Tibial nerve (tissue), 4 donors: ENCODE measurements around the gene POLR3F. TPM values are rescaled to one million over a fixed set of nuclear protein-coding genes. Genes with fewer than 3 reads are reported as not detected.

Source experiments
- DNase-seq, 2 donors: peaks; one replicate each; pipeline ENCODE4 v3.0.0-alpha.2; 2019; ENCODE audit warnings: low spot score in 2 of 2
- H3K27ac ChIP-seq, 4 donors: fragments of 200-600 bp; sonication (generic) in 3 of 4; one replicate each; pipeline ENCODE4 v1.5.1; 2017 to 2019; ENCODE audit warnings: mild to moderate bottlenecking in 1 of 4
- H3K27me3 ChIP-seq, 2 donors: fragments of 200-600 bp; sonication (generic) in 1 of 2; one replicate each; pipeline versions ENCODE4 v1.5.1 to v1.6.0; 2017 to 2019
- H3K36me3 ChIP-seq, 3 donors: fragments of 200-600 bp; sonication (generic); one replicate each; pipeline ENCODE4 v1.5.1; 2018 to 2019
- H3K4me1 ChIP-seq, 4 donors: fragments of 200-600 bp; sonication (generic) in 3 of 4; one replicate each; pipeline ENCODE4 v1.5.1; 2017 to 2019
- H3K4me3 ChIP-seq, 4 donors: fragments of 200-600 bp; sonication (generic) in 3 of 4; one replicate each; pipeline ENCODE4 v1.5.1; 2017 to 2019; ENCODE audit warnings: mild to moderate bottlenecking in 1 of 4, moderate library complexity in 1 of 4
- H3K9me3 ChIP-seq, 4 donors: fragments of 200-600 bp; sonication (generic) in 3 of 4; one replicate each; pipeline ENCODE4 v1.5.1; 2017 to 2019
- CTCF ChIP-seq, 5 experiments: fragments of 200-600 bp in 3 of 5; fragments of 450-650 bp in 2 of 5; sonication (generic) in 3 of 5; IDR thresholded peaks; one replicate each; pipeline ENCODE4 v1.5.1; 2016 to 2019; ENCODE audit warnings: antibody characterized with exemption in 5 of 5, mild to moderate bottlenecking in 3 of 5, moderate library complexity in 2 of 5
- EP300 ChIP-seq, 2 donors: sonication (generic); formaldehyde crosslinking; IDR thresholded peaks; one replicate each; pipeline ENCODE4 v1.6.1; 2017; ENCODE audit warnings: antibody characterized with exemption in 2 of 2, mild to moderate bottlenecking in 1 of 2
- POLR2A ChIP-seq, 2 donors: fragments of 450-650 bp; IDR thresholded peaks; one replicate each; pipeline ENCODE4 v1.6.1; 2017; ENCODE audit warnings: antibody characterized with exemption in 2 of 2, mild to moderate bottlenecking in 2 of 2, moderate library complexity in 2 of 2
- whole genome bisulfite sequencing, 2 donors: methylation state at CpG; one replicate each; pipeline ENCODE4 v1.1.5; 2018; 5-methylcytosine and 5-hydroxymethylcytosine counted together
- total RNA-seq, 4 donors: library from RNA; depleted of rRNA; stranded (reverse); fragments of >200 nt; gene quantifications; one replicate each; pipeline ENCODE4 v1.1.0, GENCODE V29; 2016

POLR3F gene
- total RNA-seq, 4 donors from 2014 or later, result 4.5 to 10.1 (median 7.7) TPM

DNA sequence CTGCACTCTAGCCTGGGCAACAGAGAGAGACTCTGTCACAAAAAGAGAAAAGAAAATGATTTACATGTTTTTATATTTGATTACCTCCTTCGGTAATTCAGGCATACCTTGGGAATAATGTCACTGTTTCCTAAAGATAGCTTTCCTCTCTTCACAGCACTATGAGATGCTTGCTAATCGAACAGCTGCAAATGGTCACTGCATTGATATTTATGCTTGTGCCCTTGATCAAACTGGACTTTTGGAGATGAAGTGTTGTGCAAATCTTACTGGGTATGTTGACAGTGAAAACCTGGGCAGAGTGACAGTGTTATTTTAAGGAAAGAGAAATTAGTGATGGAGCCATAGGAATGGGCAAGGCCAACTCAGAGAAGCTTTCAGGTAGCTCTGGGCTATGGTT is 60.1 kb downstream of the POLR3F start:
- TF ChIP-seq CTCF (IDR thresholded peaks at IDR 0.05), result no peak
- no peak for TF ChIP-seq POLR2A (IDR thresholded peaks at IDR 0.05)
- no peak for TF ChIP-seq EP300 (IDR thresholded peaks at IDR 0.05)
- Histone ChIP-seq H3K9me3 (no peaks in the 10 kb centered on the region), H3K27ac (no peak overlapping the region), H3K4me1 (no peaks in the 10 kb centered on the region), H3K36me3 (peaks cover 0 to 90% (median 37%) of the 10 kb centered on the region in 3 donors), H3K27me3 (no peaks in the 10 kb centered on the region), H3K4me3 (no peak overlapping the region)
- no peak for DNase-seq
- WGBS, 2 donors, result 90 to 95% methylated on average over 2 of the region's 2 CpGs

DNA sequence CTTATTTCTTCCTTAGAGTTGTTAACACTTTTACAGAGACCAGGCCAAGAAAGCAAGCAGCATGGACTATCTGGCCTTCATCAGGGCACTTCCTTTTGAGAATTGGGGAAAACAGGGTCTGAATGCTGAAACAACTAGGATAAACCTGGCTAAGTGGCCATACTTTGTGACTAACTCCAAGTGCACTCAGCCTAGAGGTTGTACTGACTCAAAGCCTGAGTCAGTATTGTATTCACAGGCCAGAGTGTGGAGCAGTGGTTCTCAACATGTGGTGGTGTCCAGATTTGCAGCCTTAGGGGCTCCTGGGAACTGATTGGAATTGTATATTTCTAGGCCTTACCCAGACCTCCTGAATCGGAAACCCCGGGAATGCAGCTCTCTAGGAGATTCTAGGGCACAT is 60.6 kb downstream of the POLR3F start:
- H3K27me3 ChIP-seq, result no peaks in the 10 kb centered on the region
- no peaks in the 10 kb centered on the region for H3K4me1 ChIP-seq
- peaks cover 0 to 95% (median 37%) of the 10 kb centered on the region in 3 donors for H3K36me3 ChIP-seq
- no peaks in the 10 kb centered on the region for H3K9me3 ChIP-seq
- DNase-seq, result no peak
- H3K4me3 ChIP-seq, result no peak overlapping the region
- H3K27ac ChIP-seq, result no peak overlapping the region
- TF ChIP-seq CTCF (IDR thresholded peaks at IDR 0.05), result no peak
- no peak for TF ChIP-seq POLR2A (IDR thresholded peaks at IDR 0.05)
- TF ChIP-seq EP300 (IDR thresholded peaks at IDR 0.05), result no peak
- 85 to 97% methylated on average over 2 of the region's 2 CpGs for WGBS, 2 donors

- Histone ChIP-seq H3K9me3 (no peaks in the 10 kb centered on the region), H3K4me3 (no peak overlapping the region), H3K4me1 (no peaks in the 10 kb centered on the region), H3K27me3 (no peaks in the 10 kb centered on the region), H3K27ac (no peak overlapping the region), H3K36me3 (peaks cover 0 to 100% (median 37%) of the 10 kb centered on the region in 3 donors)
- TF ChIP-seq POLR2A (IDR thresholded peaks at IDR 0.05), result no peak
- TF ChIP-seq EP300 (IDR thresholded peaks at IDR 0.05), result no peak
- no peak for TF ChIP-seq CTCF (IDR thresholded peaks at IDR 0.05)
- no peak for DNase-seq
Measured at GRCh38 chr20:18529041-18529440, 61.9 kb downstream of the POLR3F start.

DNA sequence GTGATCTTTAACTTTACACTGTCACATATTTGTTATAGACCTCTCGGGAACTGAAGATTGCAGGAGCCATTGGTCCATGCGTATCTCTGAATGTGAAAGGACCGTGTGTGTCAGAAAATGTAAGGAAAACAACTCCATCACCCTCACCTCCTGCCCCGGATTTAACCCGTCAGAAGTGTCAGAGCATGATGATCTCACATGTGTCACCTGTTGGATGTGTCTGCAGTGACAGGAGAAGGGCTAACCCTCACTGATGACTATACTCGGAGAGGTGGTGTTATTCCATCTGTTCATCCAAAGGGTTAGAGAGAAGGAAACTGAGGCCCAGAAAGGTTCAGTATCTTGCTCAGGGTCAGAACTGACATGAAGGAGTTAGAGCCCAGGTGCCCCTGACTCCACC is 65.4 kb downstream of the POLR3F start:
- peaks cover 0 to 100% (median 31%) of the 10 kb centered on the region in 3 donors for H3K36me3 ChIP-seq
- H3K27ac ChIP-seq, result no peak overlapping the region
- TF ChIP-seq CTCF (IDR thresholded peaks at IDR 0.05) (no peak), POLR2A (IDR thresholded peaks at IDR 0.05) (no peak), EP300 (IDR thresholded peaks at IDR 0.05) (no peak)
- DNase-seq, result no peak
- WGBS, 2 donors, result 86 to 87% methylated on average over 6 of the region's 6 CpGs
- no peaks in the 10 kb centered on the region for H3K9me3 ChIP-seq
- no peaks in the 10 kb centered on the region for H3K4me1 ChIP-seq
- H3K27me3 ChIP-seq, result no peaks in the 10 kb centered on the region
- H3K4me3 ChIP-seq, result no peak overlapping the region

GRCh38 chr20:18533491-18533890 is 66.3 kb downstream of the POLR3F start:
- no peak for DNase-seq
- Histone ChIP-seq H3K27ac (no peak overlapping the region), H3K4me1 (no peaks in the 10 kb centered on the region), H3K4me3 (no peak overlapping the region), H3K27me3 (no peaks in the 10 kb centered on the region), H3K36me3 (peaks cover 0 to 100% (median 23%) of the 10 kb centered on the region in 3 donors), H3K9me3 (no peaks in the 10 kb centered on the region)
- 48 to 56% methylated on average over 1 of the region's 1 CpG for WGBS, 2 donors
- TF ChIP-seq CTCF (IDR thresholded peaks at IDR 0.05), result no peak
- TF ChIP-seq EP300 (IDR thresholded peaks at IDR 0.05), result no peak
- TF ChIP-seq POLR2A (IDR thresholded peaks at IDR 0.05), result no peak
